ENCODE data around the gene HSD17B14.
A peak's percentile ranks its signal among the peaks of the same experiment; 100 is the strongest.

HSD17B14 gene

GRCh38 chr19:48826606-48827020 is 9.7 kb downstream of the HSD17B14 start:
- DNase-seq (ENCODE audit: low spot score): no peak

GRCh38 chr19:48822514-48822913 is 13.8 kb downstream of the HSD17B14 start:
- no peak for DNase-seq (ENCODE audit: low spot score)

GRCh38 chr19:48821633-48822032 is 14.7 kb downstream of the HSD17B14 start:
- DNase-seq (ENCODE audit: low spot score): no peak

- no peak for DNase-seq (ENCODE audit: low spot score)
These were observed 16.9 kb downstream of the HSD17B14 start for GRCh38 chr19:48819366-48819816.

GRCh38 chr19:48818234-48818820 is 18.0 kb downstream of the HSD17B14 start:
- no peak for DNase-seq (ENCODE audit: low spot score)

- no peak for DNase-seq (ENCODE audit: low spot score)
These were observed 18.6 kb downstream of the HSD17B14 start for GRCh38 chr19:48817585-48818124.

- no peak for DNase-seq (ENCODE audit: low spot score)
These were observed 20.3 kb downstream of the HSD17B14 start for GRCh38 chr19:48815870-48816501.

- DNase-seq (ENCODE audit: low spot score): no peak
These were observed 21.4 kb downstream of the HSD17B14 start for GRCh38 chr19:48814895-48815294.

- no peak for DNase-seq (ENCODE audit: low spot score)
These were observed 23.0 kb downstream of the HSD17B14 start for GRCh38 chr19:48813123-48813913.

GRCh38 chr19:48812094-48812929 is 24.0 kb downstream of the HSD17B14 start:
- DNase-seq (ENCODE audit: low spot score): peak; percentile 92

GRCh38 chr19:48810151-48810550 is 26.1 kb downstream of the HSD17B14 start:
- no peak for DNase-seq (ENCODE audit: low spot score)

- peak; percentile 56 for DNase-seq (ENCODE audit: low spot score)
These were observed 28.5 kb downstream of the HSD17B14 start for GRCh38 chr19:48807590-48808308.

GRCh38 chr19:48806818-48807589 is 29.3 kb downstream of the HSD17B14 start:
- DNase-seq (ENCODE audit: low spot score): peak; percentile 72

GRCh38 chr19:48806518-48806817 is 29.8 kb downstream of the HSD17B14 start:
- DNase-seq (ENCODE audit: low spot score): no peak

GRCh38 chr19:48805452-48805851 is 30.8 kb downstream of the HSD17B14 start:
- no peak for DNase-seq (ENCODE audit: low spot score)

- no peak for DNase-seq (ENCODE audit: low spot score)
These were observed 31.8 kb downstream of the HSD17B14 start for GRCh38 chr19:48804496-48804895.

GRCh38 chr19:48802623-48803022 is 33.7 kb downstream of the HSD17B14 start:
- no peak for DNase-seq (ENCODE audit: low spot score)

- DNase-seq (ENCODE audit: low spot score): no peak
These were observed 36.7 kb downstream of the HSD17B14 start for GRCh38 chr19:48799358-48800300.

- peak; percentile 66 for DNase-seq (ENCODE audit: low spot score)
These were observed 37.4 kb downstream of the HSD17B14 start for GRCh38 chr19:48798937-48799336.

All from ecto neural progenitor cell (in vitro differentiated cells).